GM18507 (cell line): Measurements from ENCODE around the gene ODF2L.
A peak's percentile ranks its signal among the peaks of the same experiment; 100 is the strongest.
"Not testable (repeated sequence)": the region's sequence is repeated elsewhere in the genome, so short reads cannot be mapped to it uniquely, and the experiment has no call there.

Experiments
- DNase-seq: peaks from one replicate; pipeline ENCODE4 v3.0.0; 2011; ENCODE audit warnings: low read depth; ENCODE audit not compliant: insufficient read length; ENCODE audit errors: extremely low spot score
- FAIRE-seq: peaks from 2 replicates; lab custom pipeline; 2011; peaks lifted over from hg19 to GRCh38; lab: Jason Lieb, UNC

Gene ODF2L

GRCh38 chr1:86388777-86389176, 7.3 kb downstream of the ODF2L start:
- DNase-seq (no peak), FAIRE-seq (no peak)

DNA sequence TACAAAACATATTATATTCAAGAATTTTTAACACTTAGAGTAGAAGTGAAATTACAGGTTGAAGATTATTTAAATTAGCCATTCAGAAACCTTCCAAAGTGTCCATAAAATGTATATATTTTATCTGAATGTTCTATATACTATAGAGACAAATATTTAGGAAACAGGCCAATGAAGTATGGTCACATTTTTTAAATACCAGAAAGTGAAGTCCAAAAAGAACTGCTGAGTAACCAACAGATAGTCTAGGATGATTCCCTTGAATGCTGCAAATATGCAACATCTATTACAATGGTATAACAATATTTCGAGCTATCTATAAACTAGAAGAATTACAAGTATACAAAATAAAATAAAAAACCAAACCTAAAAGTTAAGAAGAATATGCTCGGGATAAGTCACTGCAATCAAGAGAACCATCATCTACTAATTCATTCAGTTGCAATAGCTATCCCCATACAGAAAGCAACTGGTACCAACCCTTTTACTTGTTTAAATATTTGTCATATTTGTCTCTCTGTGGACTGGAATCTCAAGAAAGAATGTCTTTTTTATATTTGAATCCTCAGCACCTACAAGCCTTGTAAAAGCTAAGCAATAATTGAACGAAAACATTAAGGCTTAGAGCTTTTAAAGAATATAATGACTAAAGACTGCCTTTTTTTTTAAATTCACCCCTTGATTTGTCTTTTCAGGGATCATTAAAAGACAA, 8.1 kb downstream of the ODF2L start:
- FAIRE-seq = no peak
- DNase-seq = no peak

DNA sequence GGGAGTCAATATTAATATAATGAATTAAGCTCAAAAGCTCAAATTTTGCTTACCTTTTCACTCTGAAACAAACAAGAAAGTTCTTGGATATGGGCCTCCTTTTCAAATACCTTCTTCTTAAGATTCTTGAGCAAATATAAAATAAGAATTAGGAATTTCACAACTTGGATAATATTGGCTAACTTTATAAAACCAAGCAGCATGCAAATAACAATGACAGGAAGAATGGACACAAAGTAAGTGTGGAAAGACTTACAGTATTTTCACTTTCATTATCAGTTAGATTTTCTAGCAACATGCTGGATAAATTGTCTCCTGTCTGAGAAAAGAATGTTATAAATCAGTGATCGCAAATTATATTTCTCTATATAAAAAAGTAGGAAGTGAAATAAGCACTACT, 13.2 kb downstream of the ODF2L start:
- DNase-seq (no peak), FAIRE-seq (peak; percentile 59)

DNA sequence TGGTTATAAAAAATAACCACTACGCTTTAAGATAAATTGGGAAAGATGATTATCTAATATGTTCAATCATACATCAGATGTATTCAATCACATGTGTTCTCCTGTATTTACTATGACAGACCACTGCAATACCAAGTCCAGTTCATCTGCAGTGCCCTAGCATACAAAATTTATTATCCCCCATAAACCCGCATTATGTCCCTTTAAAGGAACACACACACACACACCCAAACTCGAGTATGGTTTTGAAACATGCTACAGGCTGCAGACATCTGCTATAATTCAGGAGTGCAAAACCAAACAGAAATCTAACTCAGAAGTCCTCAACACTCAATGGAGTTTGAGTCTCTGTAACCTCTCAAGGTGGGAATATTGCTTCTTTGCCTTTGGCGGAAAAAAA, 14.9 kb downstream of the ODF2L start:
- no peak for FAIRE-seq
- no peak for DNase-seq

DNA sequence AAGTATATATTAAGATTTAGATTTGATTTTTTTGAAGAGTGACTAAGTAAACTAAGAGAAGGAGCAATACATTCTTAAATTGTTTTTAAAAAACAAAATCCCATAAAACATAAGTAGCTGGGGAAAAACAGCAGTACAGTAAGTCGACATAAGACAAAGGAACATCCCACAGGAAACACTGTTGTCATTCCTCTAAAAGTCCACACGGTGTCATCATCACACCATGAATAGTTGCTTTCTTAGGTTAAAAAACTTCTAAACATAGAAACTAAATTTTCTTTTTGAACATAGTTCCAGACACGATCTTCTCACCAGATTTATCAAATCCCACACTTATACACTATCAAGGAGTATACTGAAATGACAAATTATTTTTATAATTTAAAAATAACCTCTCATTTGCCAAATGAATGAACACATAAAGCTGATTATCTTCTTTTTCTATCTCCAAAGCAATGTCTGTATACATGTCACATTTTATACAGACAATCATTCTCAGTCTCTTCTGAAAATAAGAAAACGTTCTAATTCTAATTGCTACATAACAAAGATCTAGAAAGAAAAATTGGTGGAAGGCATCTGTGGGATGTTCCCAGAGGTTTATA, 15.8 kb downstream of the ODF2L start:
- FAIRE-seq (peak; percentile 92), DNase-seq (no peak)

DNA sequence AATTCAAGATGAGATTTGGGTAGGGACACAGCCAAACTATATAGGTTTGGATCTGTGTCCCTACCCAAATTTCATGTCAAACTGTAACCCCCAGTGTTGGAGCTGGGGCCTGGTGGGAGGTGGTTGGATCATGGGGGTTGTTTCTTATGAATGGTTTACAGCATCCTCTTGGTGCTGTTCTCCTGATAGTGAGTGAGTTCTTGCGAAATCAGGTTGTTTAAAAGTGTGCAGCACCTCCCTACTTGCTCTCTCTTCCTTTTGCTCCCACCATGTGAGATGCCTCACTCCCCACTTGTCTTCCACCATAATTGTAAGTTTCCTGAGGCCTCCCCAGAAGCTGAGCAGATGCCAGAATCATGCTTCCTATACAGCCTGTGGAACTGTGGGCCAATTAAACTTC, 17.3 kb downstream of the ODF2L start:
- DNase-seq = no peak
- no peak for FAIRE-seq

DNA sequence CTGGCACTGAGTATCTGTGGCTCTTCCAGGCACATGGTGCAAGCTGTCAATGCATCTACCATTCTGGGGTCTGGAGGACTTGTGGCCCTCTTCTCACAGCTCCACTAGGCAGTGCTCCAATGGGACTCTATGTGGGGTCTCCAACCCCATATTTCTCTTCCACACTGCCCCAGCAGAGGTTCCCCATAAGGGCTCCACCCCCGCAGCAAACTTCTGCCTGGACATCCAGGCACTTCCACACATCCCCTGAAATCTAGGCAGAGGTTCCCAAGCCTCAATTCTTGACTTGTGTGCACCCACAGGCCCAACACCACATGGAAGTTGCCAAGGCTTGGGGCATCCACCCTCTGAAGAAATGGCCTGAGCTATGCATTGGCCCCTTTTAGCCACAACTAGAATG, 18.8 kb downstream of the ODF2L start:
- DNase-seq (no peak), FAIRE-seq (no peak)

DNA sequence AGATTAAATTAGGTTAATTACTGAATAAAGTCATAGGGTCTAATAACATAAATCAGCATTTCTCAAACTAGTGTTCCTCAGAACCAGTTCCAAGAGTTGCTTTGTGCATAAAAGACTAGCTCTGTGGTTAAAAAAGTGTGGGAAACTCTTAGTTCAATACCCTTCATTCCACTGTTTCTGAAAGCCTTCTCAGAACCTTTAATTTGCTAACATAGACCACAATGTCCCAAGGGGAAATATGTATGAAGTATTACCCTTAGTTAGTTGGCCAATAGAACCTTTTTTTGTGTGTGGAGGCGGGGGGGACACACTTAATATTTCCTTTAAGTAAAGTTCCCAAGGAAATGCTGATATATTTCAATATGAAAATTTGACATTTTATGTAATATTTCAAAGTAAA, 20.4 kb downstream of the ODF2L start:
- no peak for FAIRE-seq
- DNase-seq = no peak

- DNase-seq (no peak), FAIRE-seq (no peak)
Observed at GRCh38 chr1:86370601-86371022, 25.5 kb downstream of the ODF2L start.

GRCh38 chr1:86365896-86366295, 30.2 kb downstream of the ODF2L start:
- FAIRE-seq (no peak), DNase-seq (no peak)

- no peak for FAIRE-seq
- no peak for DNase-seq
Observed at GRCh38 chr1:86362807-86363206, 33.3 kb downstream of the ODF2L start.

- DNase-seq = no peak
- FAIRE-seq = no peak
Observed at GRCh38 chr1:86357796-86358195, 38.3 kb downstream of the ODF2L start.

DNA sequence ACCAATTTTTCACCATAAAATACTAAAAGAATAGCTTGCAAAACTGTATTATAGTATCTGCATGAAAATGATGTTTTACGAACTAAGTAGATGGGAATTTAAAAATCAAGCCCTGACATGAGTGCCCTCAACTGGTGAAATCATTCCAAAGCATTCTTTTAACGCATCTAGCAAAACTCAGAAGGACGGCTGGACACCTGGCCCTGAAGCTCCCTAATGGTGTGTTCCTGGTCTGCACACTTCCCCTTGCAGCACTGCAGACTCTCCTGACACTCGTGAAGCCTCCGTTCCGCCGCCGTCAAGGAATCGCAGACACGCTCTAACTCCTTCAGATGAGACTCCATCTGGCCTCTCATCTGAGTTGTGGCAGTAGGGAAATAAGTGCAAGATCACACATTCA, 39.9 kb downstream of the ODF2L start:
- no peak for DNase-seq
- no peak for FAIRE-seq

- DNase-seq (no peak), FAIRE-seq (no peak)
Observed at GRCh38 chr1:86352086-86352485, 44.0 kb downstream of the ODF2L start.

DNA sequence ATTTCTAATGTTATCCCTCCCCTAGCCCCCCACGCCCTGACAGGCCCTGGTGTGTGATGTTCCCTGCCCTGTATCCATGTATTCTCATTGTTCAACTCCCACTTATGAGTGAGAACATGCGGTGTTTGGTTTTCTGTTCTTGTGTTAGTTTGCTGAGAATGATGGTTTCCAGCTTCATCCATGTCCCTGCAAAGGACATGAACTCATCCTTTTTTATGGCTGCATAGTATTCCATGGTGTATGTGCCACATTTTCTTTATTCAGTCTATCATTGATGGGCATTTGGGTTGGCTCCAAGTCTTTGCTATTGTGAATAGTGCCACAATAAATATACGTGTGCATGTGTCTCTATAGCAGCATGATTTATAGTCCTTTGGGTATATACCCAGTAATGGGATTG, 45.9 kb downstream of the ODF2L start:
- not testable (repeated sequence) for FAIRE-seq, DNase-seq

DNA sequence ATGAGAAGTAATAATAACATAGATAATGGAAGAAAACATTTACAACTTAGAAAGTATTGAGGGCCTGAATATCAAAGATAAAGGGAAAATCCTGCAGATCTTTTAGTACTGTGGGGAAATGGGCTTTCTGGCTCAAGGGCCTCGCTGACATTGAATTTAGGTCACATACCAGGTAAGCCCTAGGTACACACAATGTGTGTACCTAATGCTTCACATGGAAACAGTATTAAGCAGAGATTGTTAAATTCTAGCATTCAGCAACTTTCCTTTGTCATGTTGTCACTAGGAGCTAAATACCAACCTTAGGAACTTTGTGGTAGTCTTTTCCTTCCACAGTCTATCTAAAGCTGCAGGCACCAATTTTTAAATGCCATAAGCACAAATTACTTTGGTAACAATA, 49.7 kb downstream of the ODF2L start:
- DNase-seq = no peak
- no peak for FAIRE-seq

- DNase-seq (no peak), FAIRE-seq (no peak)
Observed at GRCh38 chr1:86345042-86345441, 51.1 kb downstream of the ODF2L start.

DNA sequence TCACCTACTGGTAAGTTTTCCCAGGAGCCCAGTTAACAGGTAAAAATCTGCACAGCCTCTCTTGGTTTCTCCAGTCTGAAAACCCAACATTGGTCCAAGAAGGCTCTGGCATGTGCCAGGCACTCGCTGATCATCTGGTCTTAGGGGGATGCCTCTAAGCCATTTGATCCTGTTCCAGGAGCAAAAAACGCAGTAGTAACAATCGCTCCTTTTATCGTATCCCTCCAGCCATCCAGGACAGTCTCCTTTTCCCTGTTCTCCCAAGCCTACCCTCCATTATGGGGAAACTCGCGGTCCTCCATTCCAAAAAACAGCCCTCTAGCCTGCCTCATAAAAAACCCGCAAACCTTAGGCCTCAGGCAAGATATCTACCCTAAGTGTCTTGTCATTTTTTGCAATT, 56.2 kb downstream of the ODF2L start:
- DNase-seq (no peak), FAIRE-seq (no peak)

- no peak for DNase-seq
- FAIRE-seq = no peak
Observed at GRCh38 chr1:86339014-86339812, 56.9 kb downstream of the ODF2L start.

- no peak for FAIRE-seq
- no peak for DNase-seq
Observed at GRCh38 chr1:86335916-86336315, 60.2 kb downstream of the ODF2L start.

DNA sequence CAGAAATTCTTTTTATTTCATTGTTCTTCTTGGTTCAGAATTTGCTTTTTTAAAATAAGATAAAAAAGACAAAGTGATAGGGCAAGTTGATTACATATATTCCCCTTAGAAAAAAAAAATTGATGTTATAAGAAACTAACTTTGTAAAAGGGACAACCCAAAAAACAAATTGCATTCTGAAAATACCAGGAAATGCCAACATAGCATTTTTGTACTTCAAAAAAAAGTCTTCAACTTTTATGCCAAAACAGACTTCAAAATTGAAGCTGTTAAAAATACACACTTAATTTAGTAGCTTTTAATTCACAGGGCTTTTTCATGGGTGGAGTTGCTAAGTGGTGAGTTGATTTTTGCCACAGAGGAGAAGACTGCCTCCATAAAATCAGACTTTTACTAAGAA, 70.9 kb downstream of the ODF2L start:
- DNase-seq (no peak), FAIRE-seq (no peak)
